Endothelial cell of umbilical vein (primary cell): ENCODE results near the gene HMCES. TPM values are rescaled to one million over a fixed set of nuclear protein-coding genes. Genes with fewer than 3 reads are reported as not detected.

Experiments used
- BruUV-seq: library from RNA; stranded (reverse); fragments of 400-500 nt; replicated peaks from 2 replicates; lab custom pipeline; 2021; lab: Mats Ljungman, UMichigan
- CTCF ChIA-PET: fragments of 300-600, 350-600 bp; sonication (Branson Sonifier 250); formaldehyde crosslinking; loops from one replicate; lab custom pipeline; 2021; ENCODE audit warnings: antibody characterized with exemption, inconsistent platforms; lab: Charles Lee
- POLR2A ChIA-PET: fragments of 300-600, 350-600 bp; sonication (Branson Sonifier 250); formaldehyde crosslinking; loops from one replicate; lab custom pipeline; 2021; ENCODE audit warnings: antibody characterized with exemption, inconsistent platforms; lab: Charles Lee
- DNase-seq: peaks from one replicate; pipeline ENCODE4 v3.0.0-alpha.2; 2011; ENCODE audit warnings: low read depth, low spot score
- FAIRE-seq: peaks from 2 replicates; lab custom pipeline; 2011; peaks lifted over from hg19 to GRCh38; lab: Jason Lieb, UNC
- H2AFZ ChIP-seq: 2 replicates; pipeline ENCODE4 v1.6.0; 2012; ENCODE audit warnings: low read depth, low read length, control low read depth, inconsistent platforms
- H3K27ac ChIP-seq: 2 replicates; pipeline ENCODE4 v1.5.1; 2011; ENCODE audit warnings: low read depth, mild to moderate bottlenecking, control low read depth, low read length, moderate library complexity; ENCODE audit not compliant: insufficient read depth
- H3K27me3 ChIP-seq, 2 experiments: 2 replicates each; pipeline versions ENCODE4 v1.6.0 to v1.6.1; 2011; ENCODE audit warnings: low read length in 2 of 2, mixed read lengths in 1 of 2; ENCODE audit not compliant: control insufficient read depth in 2 of 2, insufficient read depth in 2 of 2
- H3K36me3 ChIP-seq, 2 experiments: 2 replicates in 1 of 2; 3 replicates in 1 of 2; pipeline ENCODE4 v1.5.1; 2011; ENCODE audit warnings: low read length in 2 of 2, mild to moderate bottlenecking in 1 of 2, moderate library complexity in 1 of 2; ENCODE audit not compliant: control insufficient read depth in 2 of 2, insufficient read depth in 2 of 2; ENCODE audit errors: extremely low read depth in 1 of 2
- H3K4me1 ChIP-seq: 3 replicates; pipeline ENCODE4 v1.5.1; 2011; ENCODE audit warnings: mild to moderate bottlenecking, low read length; ENCODE audit not compliant: control insufficient read depth, insufficient read depth; ENCODE audit errors: extremely low read depth
- H3K4me2 ChIP-seq: 2 replicates; pipeline ENCODE4 v1.6.1; 2011; ENCODE audit warnings: low read length, control low read depth, mixed read lengths; ENCODE audit not compliant: insufficient read depth
- H3K4me3 ChIP-seq, 3 experiments: fragments of 200-600 bp in 1 of 3; sonication (generic), shearing (Covaris generic) in 1 of 3; replicated peaks in 1 of 3; 2 replicates each; pipeline ENCODE4 v1.5.1; 2011 to 2016; ENCODE audit warnings: control low read depth in 3 of 3, low read length in 3 of 3, mild to moderate bottlenecking in 2 of 3, inconsistent platforms in 1 of 3, low read depth in 1 of 3, moderate library complexity in 1 of 3; ENCODE audit not compliant: insufficient read depth in 1 of 3
- H3K79me2 ChIP-seq: 2 replicates; pipeline ENCODE4 v1.6.0; 2012; ENCODE audit warnings: low read length, inconsistent platforms; ENCODE audit not compliant: control insufficient read depth, insufficient read depth
- H3K9ac ChIP-seq: replicated peaks from 2 replicates; pipeline ENCODE3; 2011; ENCODE audit warnings: low read length, control low read depth; ENCODE audit not compliant: insufficient read depth; ENCODE audit errors: extremely low read depth
- H3K9me1 ChIP-seq: replicated peaks from 3 replicates; pipeline ENCODE4 v1.6.0; 2011; ENCODE audit warnings: mild to moderate bottlenecking, low read length; ENCODE audit not compliant: control insufficient read depth, insufficient read depth; ENCODE audit errors: extremely low read depth
- H3K9me3 ChIP-seq: replicated peaks from 2 replicates; pipeline ENCODE4 v1.5.1; 2012; ENCODE audit warnings: low read length, inconsistent platforms; ENCODE audit not compliant: control insufficient read depth, insufficient read depth
- H4K20me1 ChIP-seq: replicated peaks from 2 replicates; pipeline ENCODE3; 2011; ENCODE audit warnings: mild to moderate bottlenecking, low read length; ENCODE audit not compliant: control insufficient read depth, insufficient read depth; ENCODE audit errors: extremely low read depth
- CTCF ChIP-seq, 2 donors: IDR thresholded peaks; 1 replicate in 1 of 2; 2 replicates in 1 of 2; pipeline ENCODE4 v1.5.1; 2011; ENCODE audit warnings: low read length in 2 of 2, mild to moderate bottlenecking in 2 of 2, moderate library complexity in 2 of 2, control low read depth in 1 of 2, inconsistent platforms in 1 of 2, low read depth in 1 of 2; ENCODE audit not compliant: insufficient read depth in 1 of 2; ENCODE audit errors: extremely low read depth in 1 of 2
- EZH2 ChIP-seq: IDR thresholded peaks from 2 replicates; pipeline ENCODE4 v1.6.1; 2012; ENCODE audit warnings: borderline replicate concordance, low read depth, mild to moderate bottlenecking, moderate library complexity, low read length, inconsistent platforms; ENCODE audit not compliant: severe bottlenecking
- FOS ChIP-seq: IDR thresholded peaks from 2 replicates; pipeline ENCODE4 v1.6.1; 2011; ENCODE audit warnings: mild to moderate bottlenecking, low read length, moderate library complexity, borderline replicate concordance; ENCODE audit not compliant: insufficient read depth
- GATA2 ChIP-seq: IDR thresholded peaks from 2 replicates; pipeline ENCODE4 v1.7.0; 2011; ENCODE audit warnings: low read depth, mild to moderate bottlenecking, moderate library complexity, mixed read lengths, low read length; ENCODE audit not compliant: insufficient read length, insufficient read depth
- JUN ChIP-seq: IDR thresholded peaks from 2 replicates; pipeline ENCODE4 v1.6.1; 2011; ENCODE audit warnings: borderline replicate concordance, low read depth; ENCODE audit not compliant: insufficient read length, insufficient read depth
- MAX ChIP-seq: IDR thresholded peaks from 2 replicates; pipeline ENCODE4 v1.6.1; 2011; ENCODE audit not compliant: insufficient read depth, insufficient read length
- MYC ChIP-seq: IDR thresholded peaks from one replicate; pipeline ENCODE4 v1.6.1; 2011; ENCODE audit warnings: mild to moderate bottlenecking, low read depth, low read length
- POLR2A ChIP-seq: IDR thresholded peaks from 2 replicates; pipeline ENCODE4 v1.6.1; 2012; ENCODE audit warnings: low read depth, mild to moderate bottlenecking, control low read depth, low read length
- POLR2AphosphoS5 ChIP-seq: IDR thresholded peaks from 2 replicates; pipeline ENCODE4 v1.6.1; 2012; ENCODE audit warnings: low read depth, mild to moderate bottlenecking, control low read depth, low read length, moderate library complexity; ENCODE audit not compliant: insufficient read depth
- dilution Hi-C: fragments of 300-500 bp; cut with MboI; formaldehyde crosslinking; loops from one replicate; pipeline ENCODE4 v1.15.0; 2019; ENCODE audit warnings: low sequenced_read_pairs; ENCODE audit not compliant: extremely low pct_ligation_motif_present
- intact Hi-C: fragments of 100-400 bp; cut with micrococcal nuclease; formaldehyde crosslinking; loops from one replicate; pipeline ENCODE4 v1.10.0; 2022
- polyA plus RNA-seq, 4 experiments: library from polyadenylated mRNA; depleted of rRNA in 3 of 4; stranded (reverse) in 3 of 4; unstranded in 1 of 4; fragments of >200 nt; gene quantifications; 2 replicates each; pipeline versions ENCODE4 v1.2.1 to v1.2.3, GENCODE V29; 2011 to 2012; ENCODE audit warnings: missing spikeins in 1 of 4
- total RNA-seq: library from RNA; stranded (reverse); gene quantifications from 2 replicates; pipeline ENCODE4 v1.2.3, GENCODE V29; 2021

HMCES gene
- total and polyA plus RNA-seq, 2 donors (not counting 3 experiments of a cell fraction or from before 2014, with no cell fraction given), result 30.6 to 40.8 TPM

GRCh38 chr3:129308636-129309035 is 30.0 kb downstream of the HMCES start:
- Histone ChIP-seq H3K27me3 (no peaks in the 10 kb centered on the region), H2AFZ (no peak overlapping the region), H3K4me3 (no peak overlapping the region), H4K20me1 (no peaks in the 10 kb centered on the region), H3K36me3 (peaks cover 0 to 6% of the 10 kb centered on the region in 2 experiments), H3K4me1 (peaks cover 11% of the 10 kb centered on the region), H3K9me3 (no peaks in the 10 kb centered on the region), H3K9me1 (no peaks in the 10 kb centered on the region), H3K27ac (no peak overlapping the region), H3K4me2 (no peak overlapping the region), H3K9ac (no peak overlapping the region), H3K79me2 (no peaks in the 10 kb centered on the region)
- TF ChIP-seq MYC, result no peak
- TF ChIP-seq MAX, result no peak
- TF ChIP-seq JUN, result no peak
- TF ChIP-seq POLR2A, result no peak
- BruUV-seq, result no TSS peak
- ChIA-PET POLR2A (no interaction called here), CTCF (no interaction called here)
- no peak for FAIRE-seq
- DNase-seq, result no peak
- intact Hi-C loops (no loop called here), dilution Hi-C loops (no loop called here)

- Histone ChIP-seq H3K4me1 (peaks cover 9% of the 10 kb centered on the region), H3K9me3 (no peaks in the 10 kb centered on the region), H4K20me1 (no peaks in the 10 kb centered on the region), H3K9ac (no peak overlapping the region), H3K79me2 (no peaks in the 10 kb centered on the region), H3K9me1 (no peaks in the 10 kb centered on the region), H3K27me3 (no peaks in the 10 kb centered on the region), H3K36me3 (no peaks in the 10 kb centered on the region), H3K4me2 (no peak overlapping the region), H2AFZ (no peak overlapping the region), H3K27ac (no peak overlapping the region), H3K4me3 (no peak overlapping the region)
- FAIRE-seq, result no peak
- POLR2A ChIA-PET, result no interaction called here
- TF ChIP-seq MYC, result no peak
- TF ChIP-seq POLR2AphosphoS5, result no peak
- TF ChIP-seq EZH2, result no peak
- TF ChIP-seq MAX, result no peak
- no peak for TF ChIP-seq POLR2A
- no peak for TF ChIP-seq JUN
- no peak for TF ChIP-seq FOS
- TF ChIP-seq GATA2, result no peak
- TF ChIP-seq CTCF (IDR thresholded peaks at IDR 0.05; ENCODE audit: extremely low read depth in 1 of 2, insufficient read depth in 1 of 2, low read depth in 1 of 2, low read length in 2 of 2), result no peak
- intact Hi-C loops, result no loop called here
- CTCF ChIA-PET, result no interaction called here
- dilution Hi-C loops, result no loop called here
- no peak for DNase-seq
- no TSS peak for BruUV-seq
These were observed 31.7 kb downstream of the HMCES start for GRCh38 chr3:129310111-129311011.
